Measurements from ENCODE around the gene TMEM198. TPM values are rescaled to one million over a fixed set of nuclear protein-coding genes. Genes with fewer than 3 reads are reported as not detected.

Gene TMEM198
- total RNA-seq, 1 donor = 2.6 TPM

DNA sequence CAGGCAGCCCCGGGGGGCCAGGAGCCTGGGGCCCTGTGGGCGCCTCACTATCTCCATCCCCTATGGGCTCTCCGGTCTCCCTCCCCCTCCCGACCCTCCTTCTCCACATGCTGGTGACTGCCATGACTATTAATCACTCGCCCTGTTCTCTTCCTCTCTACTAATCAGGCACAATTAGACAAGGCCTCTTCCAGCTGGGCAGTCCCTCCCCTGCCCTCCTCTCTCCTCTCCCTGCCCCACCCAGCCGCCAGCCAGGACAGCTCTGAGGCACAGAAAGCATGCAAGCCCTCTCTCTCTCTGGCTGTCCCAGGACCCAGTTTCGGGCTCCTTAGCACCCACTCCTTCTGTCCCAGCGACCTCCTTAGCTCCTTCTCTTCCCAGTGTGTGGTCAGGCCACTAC is 23.7 kb upstream of the TMEM198 start:
- no peak for TF ChIP-seq CTCF (IDR thresholded peaks at IDR 0.05; ENCODE audit: insufficient read depth, low read depth, low read length)
- H3K4me3 ChIP-seq (ENCODE audit: low read depth, low read length) = no peak overlapping the region
- no peak for DNase-seq (ENCODE audit: low read depth)

DNA sequence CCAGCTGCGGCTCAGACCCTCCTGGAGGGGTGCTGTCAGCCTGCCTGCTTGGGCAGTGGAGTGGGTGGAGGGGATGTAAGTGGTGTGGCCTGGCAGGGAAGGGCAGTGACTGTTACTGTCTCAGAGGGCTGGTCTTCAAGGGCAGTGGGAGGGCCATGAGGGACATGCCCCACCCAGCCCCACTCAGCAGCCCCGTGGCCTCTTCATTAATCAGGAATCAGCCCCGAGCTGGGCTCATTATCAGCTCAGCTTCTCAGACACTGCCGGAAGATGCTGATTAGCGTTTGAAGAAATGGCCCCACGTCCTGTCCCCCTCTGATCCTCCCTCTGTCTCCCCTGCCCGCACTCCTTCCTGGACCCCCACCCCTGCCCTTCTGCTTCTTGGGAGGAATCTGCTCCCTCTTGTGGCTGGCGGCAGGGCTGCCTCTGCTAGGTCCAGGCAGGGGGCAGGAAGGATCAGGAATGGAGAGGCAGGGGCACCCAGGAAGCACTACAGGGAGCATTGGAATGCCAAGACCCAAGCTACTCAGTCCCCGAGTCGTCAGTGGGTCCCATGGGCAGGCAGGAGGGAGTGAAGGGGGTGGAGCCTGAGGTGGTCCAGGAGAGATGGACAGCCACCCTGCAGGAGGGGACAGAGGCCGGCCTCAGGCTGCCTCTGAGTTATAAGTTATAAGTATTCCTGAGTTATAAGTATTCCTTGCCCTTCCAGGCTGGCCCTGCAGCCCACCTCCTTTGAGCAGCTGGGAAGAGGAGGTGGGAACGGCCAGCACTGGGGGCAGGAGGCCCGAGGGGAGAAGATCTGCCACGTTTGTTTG is 22.6 kb upstream of the TMEM198 start:
- peak; percentile 44 for DNase-seq (ENCODE audit: low read depth)
- peak; percentile 82 for TF ChIP-seq CTCF (IDR thresholded peaks at IDR 0.05; ENCODE audit: insufficient read depth, low read depth, low read length)
- H3K4me3 ChIP-seq (ENCODE audit: low read depth, low read length) = peak overlapping the region; percentile 23

DNA sequence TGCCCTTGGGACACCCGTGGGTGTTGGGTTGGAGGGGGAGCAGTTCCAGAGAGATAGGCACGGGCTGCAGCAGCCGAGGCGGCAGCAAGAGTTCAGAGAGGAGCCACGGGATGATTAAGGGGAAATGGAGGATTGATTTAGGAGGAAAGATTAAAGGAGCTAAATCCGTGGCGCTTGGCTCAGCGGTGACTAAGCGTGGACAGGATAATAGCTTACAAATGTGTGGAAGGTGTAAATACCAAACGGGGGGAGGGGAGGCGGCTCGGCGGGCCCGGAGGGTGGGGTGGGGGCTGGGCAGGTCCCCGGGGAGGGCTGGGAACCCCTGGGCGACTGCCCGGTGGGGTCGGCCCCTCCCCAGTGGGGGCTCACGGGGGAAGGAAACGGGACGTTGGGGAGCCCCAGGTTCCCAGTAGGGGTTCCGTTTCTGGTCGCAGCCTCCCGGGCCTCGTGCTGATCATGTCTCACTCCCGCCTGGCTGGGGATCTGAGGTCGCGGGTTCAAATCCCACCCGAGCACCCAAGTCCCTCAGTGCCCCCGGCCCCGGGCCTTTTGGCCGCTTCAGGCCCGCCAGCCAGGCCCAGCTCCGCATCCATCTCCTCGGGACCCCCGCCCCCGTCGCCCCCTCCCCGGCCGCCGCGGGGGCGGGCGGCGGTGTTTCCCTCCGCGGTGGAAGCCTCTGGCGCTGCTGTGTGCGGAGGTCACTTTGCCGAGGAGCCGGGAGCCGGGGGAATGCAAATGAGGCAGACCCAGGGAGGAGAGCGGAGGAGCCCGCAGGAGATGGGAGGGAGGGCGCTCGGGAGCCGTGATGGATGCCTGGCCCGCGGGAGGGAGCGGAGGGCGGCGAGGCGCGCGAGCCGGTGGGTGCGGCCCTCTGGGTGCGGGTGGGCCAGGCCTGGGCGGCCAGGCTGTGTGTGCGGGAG is 21.5 kb upstream of the TMEM198 start:
- peak overlapping the region; percentile 36 for H3K4me3 ChIP-seq (ENCODE audit: low read depth, low read length)
- no peak for TF ChIP-seq CTCF (IDR thresholded peaks at IDR 0.05; ENCODE audit: insufficient read depth, low read depth, low read length)
- DNase-seq (ENCODE audit: low read depth) = peak; percentile 81

DNA sequence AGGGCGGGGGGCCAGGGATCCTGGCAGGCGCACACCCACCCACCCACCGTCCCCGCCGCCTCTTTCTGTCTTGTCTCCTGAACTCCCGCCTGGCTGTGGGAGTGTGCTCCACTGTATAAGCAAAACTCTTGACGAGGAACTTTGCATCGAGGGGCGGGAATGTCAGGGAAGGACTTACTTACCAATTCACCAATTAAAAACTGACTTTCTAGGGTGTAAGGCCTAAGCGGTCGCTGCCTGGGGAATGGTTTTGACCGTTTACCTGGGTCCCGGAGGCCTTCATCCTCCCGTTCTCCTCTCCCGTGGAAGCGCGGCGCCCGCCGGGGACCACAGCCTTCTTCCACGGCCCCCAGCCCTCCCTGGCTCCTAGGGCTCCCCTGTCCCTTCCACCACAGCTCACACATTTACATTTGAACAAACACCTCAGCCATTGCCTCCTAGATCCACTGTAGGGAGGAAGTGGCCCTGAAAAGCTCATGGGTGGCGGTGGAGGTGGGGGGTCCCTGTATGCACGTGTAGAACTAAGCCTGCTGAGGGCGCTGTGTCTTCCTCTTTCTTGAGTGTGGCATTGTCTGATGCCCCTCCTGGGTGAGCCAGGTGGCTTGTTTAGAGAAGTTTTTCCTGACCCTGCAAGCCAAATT is 20.7 kb upstream of the TMEM198 start:
- no peak for TF ChIP-seq CTCF (IDR thresholded peaks at IDR 0.05; ENCODE audit: insufficient read depth, low read depth, low read length)
- no peak overlapping the region for H3K4me3 ChIP-seq (ENCODE audit: low read depth, low read length)
- no peak for DNase-seq (ENCODE audit: low read depth)

GRCh38 chr2:219524817-219525216 is 19.0 kb upstream of the TMEM198 start:
- no peak for DNase-seq (ENCODE audit: low read depth)
- no peak overlapping the region for H3K4me3 ChIP-seq (ENCODE audit: low read depth, low read length)
- no peak for TF ChIP-seq CTCF (IDR thresholded peaks at IDR 0.05; ENCODE audit: insufficient read depth, low read depth, low read length)

- no peak overlapping the region for H3K4me3 ChIP-seq (ENCODE audit: low read depth, low read length)
- peak; percentile 63 for DNase-seq (ENCODE audit: low read depth)
- no peak for TF ChIP-seq CTCF (IDR thresholded peaks at IDR 0.05; ENCODE audit: insufficient read depth, low read depth, low read length)
Observed at GRCh38 chr2:219525533-219526232, 18.1 kb upstream of the TMEM198 start.
